GM19324 (cell line): ENCODE measurements around the gene E2F7.

Experiments
- ATAC-seq: cut with Tn5 transposase; IDR thresholded peaks from one replicate; pipeline ENCODE4 v1.9.1; 2021; ENCODE audit warnings: mild to moderate bottlenecking, moderate library complexity; ENCODE audit not compliant: unreplicated experiment, low FRiP score

The E2F7 gene

GRCh38 chr12:77023501-77023900 is 41.9 kb downstream of the E2F7 start:
- no peak for ATAC-seq

GRCh38 chr12:77019920-77020319 is 45.4 kb downstream of the E2F7 start:
- ATAC-seq: no peak

- no peak for ATAC-seq
Measured at GRCh38 chr12:77016606-77017005, 48.8 kb downstream of the E2F7 start.

- ATAC-seq: no peak
Measured at GRCh38 chr12:77013091-77013490, 52.3 kb downstream of the E2F7 start.

- peak; percentile 86 for ATAC-seq
Measured at GRCh38 chr12:77010691-77011548, 54.4 kb downstream of the E2F7 start.

- ATAC-seq: no peak
Measured at GRCh38 chr12:77007476-77007875, 57.9 kb downstream of the E2F7 start.

- no peak for ATAC-seq
Measured at GRCh38 chr12:77005611-77006098, 59.7 kb downstream of the E2F7 start.

GRCh38 chr12:77003914-77004313 is 61.5 kb downstream of the E2F7 start:
- ATAC-seq: no peak

- no peak for ATAC-seq
Measured at GRCh38 chr12:77003246-77003645, 62.1 kb downstream of the E2F7 start.

GRCh38 chr12:77002382-77002781 is 63.0 kb downstream of the E2F7 start:
- no peak for ATAC-seq

- no peak for ATAC-seq
Measured at GRCh38 chr12:77001276-77001675, 64.1 kb downstream of the E2F7 start.

GRCh38 chr12:76998908-76999556 is 66.3 kb downstream of the E2F7 start:
- no peak for ATAC-seq

GRCh38 chr12:76998386-76998785 is 67.0 kb downstream of the E2F7 start:
- ATAC-seq: no peak

- ATAC-seq: no peak
Measured at GRCh38 chr12:76997011-76997780, 68.2 kb downstream of the E2F7 start.

- ATAC-seq: no peak
Measured at GRCh38 chr12:76990716-76991115, 74.7 kb downstream of the E2F7 start.

- ATAC-seq: no peak
Measured at GRCh38 chr12:76984566-76984965, 80.8 kb downstream of the E2F7 start.

- no peak for ATAC-seq
Measured at GRCh38 chr12:76983420-76983819, 81.9 kb downstream of the E2F7 start.

GRCh38 chr12:76980196-76980595 is 85.2 kb downstream of the E2F7 start:
- no peak for ATAC-seq

GRCh38 chr12:76976777-76977382 is 88.5 kb downstream of the E2F7 start:
- no peak for ATAC-seq
